GM23248 (cell line): ENCODE measurements around the gene LRRC58.

ENCODE experiments used
- EZH2 ChIP-seq: fragments of 200-600 bp; sonication (generic); IDR thresholded peaks from 2 replicates; pipeline ENCODE4 v1.6.1; 2018; ENCODE audit warnings: antibody characterized with exemption, mild to moderate bottlenecking; ENCODE audit not compliant: insufficient read depth, poor library complexity, severe bottlenecking
- EZH2phosphoT487 ChIP-seq: fragments of 200-600 bp; sonication (generic); IDR thresholded peaks from 2 replicates; pipeline ENCODE4 v1.6.1; 2018; ENCODE audit warnings: antibody characterized with exemption, moderate library complexity, mild to moderate bottlenecking, low read depth; ENCODE audit not compliant: insufficient read depth

- TF ChIP-seq EZH2 (no peak), EZH2phosphoT487 (no peak)
Observed at GRCh38 chr3:120364821-120365220, 15.7 kb upstream of the LRRC58 start.
